GM19035 (cell line): ENCODE data around the gene KCND1.
A peak's percentile ranks its signal among the peaks of the same experiment; 100 is the strongest.

Experiments used
- ATAC-seq: cut with Tn5 transposase; IDR thresholded peaks from one replicate; pipeline ENCODE4 v1.9.1; 2021; ENCODE audit not compliant: unreplicated experiment

KCND1 gene

GRCh38 chrX:48975041-48975440 lies 3.4 kb upstream of the KCND1 start:
- no peak for ATAC-seq

- no peak for ATAC-seq
Observed at GRCh38 chrX:48974574-48974973, 2.9 kb upstream of the KCND1 start.

- ATAC-seq = no peak
Observed at GRCh38 chrX:48974033-48974432, 2.4 kb upstream of the KCND1 start.

- ATAC-seq = no peak
Observed at GRCh38 chrX:48972220-48973164, 848 bp upstream of the KCND1 start.

- ATAC-seq = no peak
Observed at GRCh38 chrX:48969471-48969870, 2.2 kb downstream of the KCND1 start.

- no peak for ATAC-seq
Observed at GRCh38 chrX:48968377-48968776, 3.3 kb downstream of the KCND1 start.

GRCh38 chrX:48966796-48967579 lies 4.7 kb downstream of the KCND1 start:
- no peak for ATAC-seq

- no peak for ATAC-seq
Observed at GRCh38 chrX:48965959-48966358, 5.7 kb downstream of the KCND1 start.

- no peak for ATAC-seq
Observed at GRCh38 chrX:48961585-48962091, 10.0 kb downstream of the KCND1 start.

GRCh38 chrX:48960291-48960690 lies 11.4 kb downstream of the KCND1 start:
- ATAC-seq = no peak

GRCh38 chrX:48958635-48959094 lies 13.0 kb downstream of the KCND1 start:
- ATAC-seq = no peak

- peak; percentile 79 for ATAC-seq
Observed at GRCh38 chrX:48957827-48958634, 13.6 kb downstream of the KCND1 start.

GRCh38 chrX:48957477-48957826 lies 14.2 kb downstream of the KCND1 start, which contains the start of gene OTUD5:
Gene OTUD5, minus strand, starts transcription at chrX:48957607. Its CDS starts 37 bp downstream, at chrX:48957570.
- peak; percentile 27 for ATAC-seq

GRCh38 chrX:48956728-48957414 lies 14.8 kb downstream of the KCND1 start:
- peak; percentile 4 for ATAC-seq

- ATAC-seq = no peak
Observed at GRCh38 chrX:48948589-48948988, 23.1 kb downstream of the KCND1 start.

GRCh38 chrX:48945517-48946348 lies 25.9 kb downstream of the KCND1 start:
- no peak for ATAC-seq

GRCh38 chrX:48942895-48943294 lies 28.7 kb downstream of the KCND1 start:
- ATAC-seq = no peak

GRCh38 chrX:48940404-48940955 lies 31.2 kb downstream of the KCND1 start:
- ATAC-seq = no peak
